H1 (cell line): Measurements from ENCODE around the gene CUL2. TPM values are rescaled to one million over a fixed set of nuclear protein-coding genes. Genes with fewer than 3 reads are reported as not detected.

Experiments used
- CTCF ChIA-PET: fragments of 300-600 bp; sonication (Branson Sonifier 250); formaldehyde crosslinking; loops from one replicate; lab custom pipeline; 2021; ENCODE audit not compliant: partially characterized antibody; lab: Charles Lee
- POLR2A ChIA-PET: fragments of 300-600 bp; sonication (Branson Sonifier 250); formaldehyde crosslinking; loops from one replicate; lab custom pipeline; 2021; ENCODE audit warnings: inconsistent platforms; ENCODE audit not compliant: partially characterized antibody; lab: Charles Lee
- DNase-seq, 2 experiments: peaks; one replicate each; pipeline versions ENCODE4 v3.0.0 to v3.0.0-alpha.2; 2010 to 2022; ENCODE audit warnings: low spot score in 2 of 2, low read depth in 1 of 2, mixed read lengths in 1 of 2
- FAIRE-seq: peaks from 2 replicates; lab custom pipeline; 2011; peaks lifted over from hg19 to GRCh38; lab: Jason Lieb, UNC
- H2AFZ ChIP-seq: 2 replicates; pipeline ENCODE4 v1.8.1; 2012; ENCODE audit warnings: low read length, inconsistent platforms
- H2AK5ac ChIP-seq: 2 replicates; pipeline ENCODE4 v1.6.1; 2013; ENCODE audit warnings: low read depth, low read length
- H2BK120ac ChIP-seq: replicated peaks from 2 replicates; pipeline ENCODE3; 2013; ENCODE audit warnings: low read depth, low read length, inconsistent platforms
- H2BK12ac ChIP-seq: 2 replicates; pipeline ENCODE4 v1.6.1; 2013; ENCODE audit warnings: low read depth, low read length
- H2BK15ac ChIP-seq: 2 replicates; pipeline ENCODE4 v1.6.1; 2013; ENCODE audit warnings: low read length
- H2BK20ac ChIP-seq: 2 replicates; pipeline ENCODE4 v1.6.1; 2013; ENCODE audit warnings: low read length
- H2BK5ac ChIP-seq: 2 replicates; pipeline ENCODE4 v1.6.1; 2013; ENCODE audit warnings: low read depth, low read length
- H3K14ac ChIP-seq: 2 replicates; pipeline ENCODE4 v1.6.1; 2013; ENCODE audit warnings: inconsistent platforms; ENCODE audit not compliant: insufficient read length
- H3K18ac ChIP-seq: 2 replicates; pipeline ENCODE4 v1.6.1; 2013; ENCODE audit warnings: low read length; ENCODE audit errors: extremely low read depth
- H3K23ac ChIP-seq: 2 replicates; pipeline ENCODE4 v1.6.1; 2013; ENCODE audit warnings: inconsistent platforms; ENCODE audit not compliant: insufficient read length
- H3K23me2 ChIP-seq: 2 replicates; pipeline ENCODE4 v1.6.1; 2013; ENCODE audit warnings: low read depth, low read length
- H3K27ac ChIP-seq: 2 replicates; pipeline ENCODE4 v1.6.1; 2011; ENCODE audit warnings: low read depth, low read length, inconsistent platforms
- H3K27me3 ChIP-seq, 4 experiments: replicated peaks in 1 of 4; 1 replicate in 1 of 4; 2 replicates in 3 of 4; pipeline versions ENCODE4 v1.6.1 to v1.8.1; 2011 to 2013; ENCODE audit warnings: low read length in 3 of 4, mild to moderate bottlenecking in 3 of 4, inconsistent platforms in 2 of 4, mixed read lengths in 2 of 4, moderate library complexity in 1 of 4; ENCODE audit not compliant: control insufficient read depth in 3 of 4, insufficient read depth in 3 of 4; ENCODE audit errors: extremely low read depth in 1 of 4
- H3K36me3 ChIP-seq, 4 experiments: 2 replicates each; pipeline versions ENCODE4 v1.6.1 to v1.8.1; 2011 to 2013; ENCODE audit warnings: mild to moderate bottlenecking in 4 of 4, low read length in 3 of 4, moderate library complexity in 2 of 4, control low read depth in 1 of 4, inconsistent platforms in 1 of 4; ENCODE audit not compliant: insufficient read depth in 4 of 4, control insufficient read depth in 2 of 4
- H3K4ac ChIP-seq: replicated peaks from 2 replicates; pipeline ENCODE3; 2013; ENCODE audit warnings: low read length, low read depth, mixed read lengths, inconsistent platforms; ENCODE audit not compliant: insufficient read length
- H3K4me1 ChIP-seq, 4 experiments: replicated peaks in 1 of 4; 1 replicate in 1 of 4; 2 replicates in 3 of 4; pipeline versions ENCODE4 v1.6.1 to v1.8.1; 2011 to 2013; ENCODE audit warnings: low read length in 3 of 4, inconsistent platforms in 2 of 4, mixed read lengths in 1 of 4; ENCODE audit not compliant: insufficient read depth in 4 of 4, control insufficient read depth in 3 of 4
- H3K4me2 ChIP-seq, 2 experiments: 2 replicates each; pipeline versions ENCODE4 v1.6.1 to v1.8.1; 2011 to 2013; ENCODE audit warnings: low read depth in 2 of 2, low read length in 2 of 2, control low read depth in 1 of 2, inconsistent platforms in 1 of 2, mild to moderate bottlenecking in 1 of 2; ENCODE audit not compliant: insufficient read depth in 1 of 2
- H3K4me3 ChIP-seq, 4 experiments: fragments of 200-600, 300-600 bp in 1 of 4; sonication (generic), shearing (Covaris generic), sonication (Bioruptor Twin) in 1 of 4; 2 replicates each; pipeline versions ENCODE4 v1.5.1 to v1.8.1; 2011 to 2016; ENCODE audit warnings: low read length in 4 of 4, low read depth in 3 of 4, control low read depth in 2 of 4, inconsistent platforms in 2 of 4, mild to moderate bottlenecking in 2 of 4, mixed read lengths in 1 of 4, moderate library complexity in 1 of 4; ENCODE audit not compliant: insufficient read depth in 2 of 4; ENCODE audit errors: extremely low read depth in 1 of 4
- H3K56ac ChIP-seq: replicated peaks from 2 replicates; pipeline ENCODE3; 2013; ENCODE audit warnings: low read depth, mild to moderate bottlenecking, mixed read lengths, low read length, inconsistent platforms; ENCODE audit not compliant: insufficient read length
- H3K79me1 ChIP-seq: 2 replicates; pipeline ENCODE4 v1.6.1; 2013; ENCODE audit warnings: low read depth, low read length, control low read depth
- H3K79me2 ChIP-seq, 2 experiments: 2 replicates each; pipeline versions ENCODE4 v1.6.1 to v1.8.1; 2012 to 2013; ENCODE audit warnings: low read length in 2 of 2, mild to moderate bottlenecking in 2 of 2, inconsistent platforms in 1 of 2; ENCODE audit not compliant: insufficient read depth in 2 of 2, control insufficient read depth in 1 of 2
- H3K9ac ChIP-seq, 4 experiments: replicated peaks in 1 of 4; 1 replicate in 1 of 4; 2 replicates in 3 of 4; pipeline versions ENCODE4 v1.6.1 to v1.8.1; 2011 to 2013; ENCODE audit warnings: low read depth in 3 of 4, low read length in 3 of 4, control low read depth in 2 of 4, mild to moderate bottlenecking in 2 of 4, moderate library complexity in 2 of 4, inconsistent platforms in 1 of 4; ENCODE audit errors: extremely low read depth in 1 of 4
- H3K9me3 ChIP-seq, 2 experiments: 2 replicates each; pipeline versions ENCODE4 v1.6.1 to v1.8.1; 2012 to 2013; ENCODE audit warnings: mild to moderate bottlenecking in 2 of 2, moderate library complexity in 2 of 2, control low read depth in 1 of 2, inconsistent platforms in 1 of 2, low read depth in 1 of 2, low read length in 1 of 2, mixed read lengths in 1 of 2; ENCODE audit not compliant: insufficient read depth in 2 of 2
- H4K20me1 ChIP-seq, 2 experiments: replicated peaks in 1 of 2; 2 replicates each; pipeline versions ENCODE3 to v1.8.1; 2011 to 2013; ENCODE audit warnings: inconsistent platforms in 2 of 2, low read length in 2 of 2, mild to moderate bottlenecking in 1 of 2; ENCODE audit not compliant: insufficient read depth in 2 of 2, control insufficient read depth in 1 of 2
- H4K5ac ChIP-seq: 2 replicates; pipeline ENCODE4 v1.6.1; 2013; ENCODE audit warnings: low read length, low read depth, mixed read lengths, inconsistent platforms; ENCODE audit not compliant: insufficient read length
- H4K8ac ChIP-seq: 2 replicates; pipeline ENCODE4 v1.8.0; 2013; ENCODE audit warnings: mild to moderate bottlenecking, moderate library complexity, low read length, inconsistent platforms; ENCODE audit not compliant: insufficient read depth; ENCODE audit errors: extremely low read depth
- H4K91ac ChIP-seq: replicated peaks from 2 replicates; pipeline ENCODE3; 2013; ENCODE audit warnings: low read length, mixed read lengths, inconsistent platforms; ENCODE audit not compliant: insufficient read length
- CHD1 ChIP-seq: IDR thresholded peaks from 2 replicates; pipeline ENCODE4 v1.6.1; 2012; ENCODE audit warnings: low read depth, low read length, improper control_type of control experiment
- EGR1 ChIP-seq: IDR thresholded peaks from 2 replicates; pipeline ENCODE4 v1.6.1; 2011; ENCODE audit warnings: low read depth, low read length, borderline replicate concordance
- FOSL1 ChIP-seq: IDR thresholded peaks from 2 replicates; pipeline ENCODE4 v1.6.1; 2011; ENCODE audit warnings: mild to moderate bottlenecking, low read depth, low read length, moderate library complexity; ENCODE audit not compliant: insufficient read depth
- GTF2F1 ChIP-seq: IDR thresholded peaks from 2 replicates; pipeline ENCODE4 v1.6.1; 2012; ENCODE audit warnings: low read depth, low read length, improper control_type of control experiment, borderline replicate concordance
- HDAC2 ChIP-seq, 2 experiments: fragments of 300-600 bp in 1 of 2; sonication (generic) in 1 of 2; IDR thresholded peaks; 2 replicates each; pipeline ENCODE4 v1.6.1; 2011 to 2012; ENCODE audit warnings: low read depth in 2 of 2, low read length in 2 of 2, mild to moderate bottlenecking in 2 of 2, moderate library complexity in 2 of 2, borderline replicate concordance in 1 of 2, inconsistent platforms in 1 of 2
- KDM5A ChIP-seq: fragments of 200-600 bp; IDR thresholded peaks from 2 replicates; pipeline ENCODE4 v1.7.1; 2012; ENCODE audit warnings: mild to moderate bottlenecking, low read length, inconsistent platforms, mixed read lengths
- RFX5 ChIP-seq: IDR thresholded peaks from 2 replicates; pipeline ENCODE4 v1.6.1; 2011; ENCODE audit warnings: low read depth, low read length, improper control_type of control experiment, borderline replicate concordance
- SAP30 ChIP-seq: fragments of 300-600 bp; sonication (generic); IDR thresholded peaks from 2 replicates; pipeline ENCODE4 v1.7.1; 2012; ENCODE audit warnings: low read length, moderate library complexity, mild to moderate bottlenecking, inconsistent platforms; ENCODE audit not compliant: insufficient read depth, insufficient replicate concordance
- SIRT6 ChIP-seq: IDR thresholded peaks from one replicate; pipeline ENCODE4 v1.7.1; 2012; ENCODE audit warnings: low read length, inconsistent platforms
- SP4 ChIP-seq: IDR thresholded peaks from 2 replicates; pipeline ENCODE4 v1.6.1; 2012; ENCODE audit warnings: low read length, inconsistent platforms
- TAF1 ChIP-seq: IDR thresholded peaks from 2 replicates; pipeline ENCODE4 v1.6.1; 2011; ENCODE audit warnings: mild to moderate bottlenecking, low read depth, low read length
- TEAD4 ChIP-seq: IDR thresholded peaks from 2 replicates; pipeline ENCODE4 v1.6.1; 2012; ENCODE audit warnings: low read depth, low read length, inconsistent platforms, mixed read lengths
- WGBS, 2 experiments: shearing (Covaris generic) in 1 of 2; methylation state at CpG; one replicate each; pipeline versions ENCODE4 v1.1.6 to v1.1.7; 2013 to 2015; ENCODE audit warnings: low lambda C conversion rate in 2 of 2, mixed read lengths in 2 of 2, inconsistent platforms in 1 of 2, low coverage in 1 of 2, missing lambda C conversion rate in 1 of 2; ENCODE audit not compliant: insufficient replicate concordance in 2 of 2, insufficient coverage in 1 of 2, insufficient read length in 1 of 2; ENCODE audit errors: extremely low coverage in 1 of 2, missing lambda C conversion rate in 1 of 2; 5-methylcytosine and 5-hydroxymethylcytosine counted together
- polyA plus RNA-seq, 7 experiments: library from polyadenylated mRNA; depleted of rRNA in 3 of 7; stranded (reverse) in 5 of 7; unstranded in 2 of 7; fragments of >200 nt in 5 of 7; fragments of 200-250 nt in 2 of 7; gene quantifications; 1 replicate in 5 of 7; 2 replicates in 1 of 7; 4 replicates in 1 of 7; pipeline versions ENCODE4 v1.2.1 to v1.2.3, GENCODE V29; 2011 to 2013; ENCODE audit warnings: missing spikeins in 2 of 7, mixed read lengths in 2 of 7
- total RNA-seq: library from RNA; stranded (reverse); fragmentation: NEBNext Ultra II Directional; extraction: Animal tissue kit (Norgen Biotek cat#: 25700); gene quantifications from 2 replicates; pipeline ENCODE4 v1.2.1, GENCODE V29; 2021

CUL2 gene
- total and polyA plus RNA-seq, 2 of the 8 experiments (the other 6 are each of a cell fraction or from before 2014, with no cell fraction given), result 10.2 to 43.1 TPM

DNA sequence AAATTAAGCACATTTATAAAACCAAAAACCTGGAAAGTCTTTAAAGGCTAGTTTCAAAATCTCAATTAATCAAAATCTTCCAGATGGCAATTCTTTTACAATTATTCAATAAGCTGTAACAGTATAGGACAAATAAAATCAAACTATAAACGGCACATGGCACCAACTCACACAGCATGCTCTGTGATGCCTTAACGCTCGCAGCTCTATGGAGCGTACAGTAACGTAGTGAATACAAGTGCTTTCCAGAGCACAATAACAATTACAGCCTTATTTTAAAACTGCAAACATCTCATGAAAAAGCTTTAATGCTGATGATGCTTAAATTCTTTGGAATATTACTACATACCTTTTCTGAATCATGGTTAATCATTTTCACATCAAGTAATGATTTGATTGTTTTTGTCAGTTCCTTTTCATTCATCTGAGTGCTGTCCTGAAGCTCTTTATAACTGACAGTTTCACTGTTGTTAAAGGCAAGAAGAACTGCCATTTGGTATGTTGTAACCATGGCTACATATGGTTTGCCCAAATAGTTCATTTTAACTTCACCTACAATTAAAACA lies 74.2 kb downstream of the CUL2 start:
- DNase-seq, result no peak
- no peaks in the 10 kb centered on the region for H3K23me2 ChIP-seq
- FAIRE-seq, result no peak
- H3K9me3 ChIP-seq, result no peaks in the 10 kb centered on the region
- no peak overlapping the region for H4K91ac ChIP-seq
- H3K9ac ChIP-seq, result no peak overlapping the region
- no peaks in the 10 kb centered on the region for H3K27me3 ChIP-seq
- no peak overlapping the region for H2BK5ac ChIP-seq
- H3K18ac ChIP-seq, result no peak overlapping the region
- H3K23ac ChIP-seq, result no peak overlapping the region
- no peak overlapping the region for H2BK12ac ChIP-seq
- no peaks in the 10 kb centered on the region; a peak in 2 of 8 replicates for H3K36me3 ChIP-seq
- no peaks in the 10 kb centered on the region for H3K79me2 ChIP-seq
- no peak overlapping the region for H3K56ac ChIP-seq
- CTCF ChIA-PET, result interaction anchor here (0.8 to 1.6 kb wide), 2 partner anchors 10 to 21 kb away, joined by 3 to 5 read pairs; no protein-coding TSS in a partner anchor
- H3K4me2 ChIP-seq, result no peak overlapping the region
- WGBS, 2 experiments, result 96% methylated on average over 5 of the region's 5 CpGs; no CpG with 5 or more reads in 1 of the 2 experiments
- H2BK20ac ChIP-seq, result no peak overlapping the region
- H2AK5ac ChIP-seq, result no peak overlapping the region
- no peak overlapping the region for H2AFZ ChIP-seq
- peaks cover 0 to 6% (median 5%) of the 10 kb centered on the region in 4 experiments; a peak in 4 of 7 replicates for H3K4me1 ChIP-seq
- no peak overlapping the region for H2BK15ac ChIP-seq
- no peak overlapping the region for H3K4me3 ChIP-seq
- H3K79me1 ChIP-seq, result no peaks in the 10 kb centered on the region
- TF ChIP-seq FOSL1 (no peak), SAP30 (no peak), HDAC2 (IDR thresholded peaks at IDR 0.05; ENCODE audit: borderline replicate concordance in 1 of 2, low read depth in 2 of 2, low read length in 2 of 2) (no peak), GTF2F1 (no peak), EGR1 (no peak), TAF1 (no peak), SIRT6 (no peak), CHD1 (no peak), KDM5A (no peak), RFX5 (no peak), TEAD4 (no peak), SP4 (no peak)
- H4K20me1 ChIP-seq, result no peaks in the 10 kb centered on the region
- H4K8ac ChIP-seq, result no peak overlapping the region; the same call in 1 of the 2 replicates
- no peak overlapping the region for H3K27ac ChIP-seq
- no peak overlapping the region for H4K5ac ChIP-seq
- no peak overlapping the region for H3K14ac ChIP-seq
- POLR2A ChIA-PET, result no interaction called here
- no peak overlapping the region for H2BK120ac ChIP-seq
- no peak overlapping the region for H3K4ac ChIP-seq
